H9 (cell line): Measurements from ENCODE around the gene CBLB. TPM values are rescaled to one million over a fixed set of nuclear protein-coding genes. Genes with fewer than 3 reads are reported as not detected.

Experiments
- DNase-seq: peaks from one replicate; pipeline ENCODE4 v3.0.0-alpha.2; 2017
- H2AFZ ChIP-seq: one replicate; pipeline ENCODE4 v1.6.1; 2013; ENCODE audit warnings: mild to moderate bottlenecking, low read length, control low read depth, moderate library complexity
- H2AK5ac ChIP-seq: 2 replicates; pipeline ENCODE4 v1.6.1; 2013; ENCODE audit warnings: low read length, control low read depth, mixed read lengths; ENCODE audit not compliant: insufficient read length
- H2BK120ac ChIP-seq: one replicate; pipeline ENCODE4 v1.6.1; 2013; ENCODE audit warnings: low read depth, mild to moderate bottlenecking, low read length, control low read depth, inconsistent platforms; ENCODE audit not compliant: poor library complexity, severe bottlenecking
- H2BK12ac ChIP-seq: 2 replicates; pipeline ENCODE4 v1.6.1; 2013; ENCODE audit warnings: low read length, control low read depth, mixed read lengths, low read depth; ENCODE audit not compliant: insufficient read length
- H2BK15ac ChIP-seq: 2 replicates; pipeline ENCODE4 v1.6.1; 2013; ENCODE audit warnings: low read depth, low read length, control low read depth
- H2BK20ac ChIP-seq: one replicate; pipeline ENCODE4 v1.6.1; 2013; ENCODE audit warnings: low read depth, mild to moderate bottlenecking, low read length, control low read depth, inconsistent platforms; ENCODE audit not compliant: poor library complexity, severe bottlenecking
- H2BK5ac ChIP-seq: 2 replicates; pipeline ENCODE4 v1.6.1; 2013; ENCODE audit warnings: low read length, control low read depth, mixed read lengths; ENCODE audit not compliant: insufficient read length
- H3K14ac ChIP-seq: 2 replicates; pipeline ENCODE4 v1.6.1; 2013; ENCODE audit warnings: low read length, control low read depth; ENCODE audit not compliant: insufficient read depth
- H3K18ac ChIP-seq: 2 replicates; pipeline ENCODE4 v1.6.1; 2013; ENCODE audit warnings: low read depth, mild to moderate bottlenecking, mixed read lengths, low read length, control low read depth; ENCODE audit not compliant: insufficient read length
- H3K23ac ChIP-seq: 2 replicates; pipeline ENCODE4 v1.6.1; 2013; ENCODE audit warnings: low read length, control low read depth, mixed read lengths, low read depth; ENCODE audit not compliant: insufficient read length
- H3K23me2 ChIP-seq: 2 replicates; pipeline ENCODE4 v1.6.1; 2013; ENCODE audit warnings: low read depth, mild to moderate bottlenecking, mixed read lengths, low read length, control low read depth; ENCODE audit not compliant: insufficient read length, poor library complexity, severe bottlenecking
- H3K27ac ChIP-seq: 2 replicates; pipeline ENCODE4 v1.5.1; 2013; ENCODE audit warnings: low read length, control low read depth, mixed read lengths, low read depth; ENCODE audit not compliant: insufficient read length
- H3K27me3 ChIP-seq: 2 replicates; pipeline ENCODE4 v1.6.1; 2013; ENCODE audit warnings: low read length, control low read depth, inconsistent platforms; ENCODE audit not compliant: insufficient read depth
- H3K4ac ChIP-seq: 2 replicates; pipeline ENCODE4 v1.6.1; 2013; ENCODE audit warnings: low read depth, mild to moderate bottlenecking, control low read depth, inconsistent platforms, low read length, moderate library complexity
- H3K4me1 ChIP-seq: 2 replicates; pipeline ENCODE4 v1.6.1; 2013; ENCODE audit warnings: low read length, control low read depth, inconsistent platforms; ENCODE audit not compliant: insufficient read depth
- H3K4me2 ChIP-seq: 2 replicates; pipeline ENCODE4 v1.6.1; 2013; ENCODE audit warnings: low read length, control low read depth, mixed read lengths; ENCODE audit not compliant: insufficient read length, insufficient read depth
- H3K56ac ChIP-seq: 2 replicates; pipeline ENCODE4 v1.6.1; 2013; ENCODE audit warnings: low read depth, mild to moderate bottlenecking, mixed read lengths, low read length, control low read depth; ENCODE audit not compliant: insufficient read length
- H3K79me1 ChIP-seq: 2 replicates; pipeline ENCODE4 v1.6.1; 2013; ENCODE audit warnings: low read depth, mild to moderate bottlenecking, moderate library complexity, low read length, control low read depth, inconsistent platforms; ENCODE audit not compliant: insufficient read depth, poor library complexity, severe bottlenecking
- H3K79me2 ChIP-seq: 2 replicates; pipeline ENCODE4 v1.6.1; 2013; ENCODE audit warnings: low read length, control low read depth, inconsistent platforms; ENCODE audit not compliant: insufficient read depth
- H3K9ac ChIP-seq: 2 replicates; pipeline ENCODE4 v1.6.1; 2013; ENCODE audit warnings: low read length, control low read depth, mixed read lengths; ENCODE audit not compliant: insufficient read length; ENCODE audit errors: extremely low read depth
- H3K9me3 ChIP-seq: one replicate; pipeline ENCODE4 v1.6.1; 2013; ENCODE audit warnings: low read depth, low read length, inconsistent platforms; ENCODE audit not compliant: control insufficient read depth
- H3T11ph ChIP-seq: one replicate; pipeline ENCODE4 v1.6.1; 2013; ENCODE audit warnings: mild to moderate bottlenecking, low read length, control low read depth, inconsistent platforms
- H4K20me1 ChIP-seq: one replicate; pipeline ENCODE4 v1.6.1; 2013; ENCODE audit not compliant: control insufficient read depth, insufficient read length, insufficient read depth
- H4K5ac ChIP-seq: 2 replicates; pipeline ENCODE4 v1.6.1; 2013; ENCODE audit warnings: low read depth, mild to moderate bottlenecking, mixed read lengths, low read length, control low read depth; ENCODE audit not compliant: insufficient read length
- H4K8ac ChIP-seq: replicated peaks from 2 replicates; pipeline ENCODE4 v1.6.1; 2013; ENCODE audit warnings: low read length, control low read depth, mixed read lengths, low read depth; ENCODE audit not compliant: insufficient read length
- H4K91ac ChIP-seq: 2 replicates; pipeline ENCODE4 v1.6.1; 2013; ENCODE audit warnings: low read depth, mild to moderate bottlenecking, moderate library complexity, mixed read lengths, low read length, control low read depth; ENCODE audit not compliant: insufficient read length
- H3K27ac Mint-ChIP-seq, 3 experiments: 2 replicates in 2 of 3; 3 replicates in 1 of 3; pipeline ENCODE4 v1.8.0; 2020 to 2021; ENCODE audit warnings: mixed read lengths in 3 of 3, mild to moderate bottlenecking in 1 of 3, moderate library complexity in 1 of 3
- H3K27me3 Mint-ChIP-seq: 2 replicates; pipeline ENCODE4 v1.8.0; 2021; ENCODE audit warnings: low read depth, mild to moderate bottlenecking, moderate library complexity, mixed read lengths
- H3K36me3 Mint-ChIP-seq, 3 experiments: 2 replicates in 2 of 3; 3 replicates in 1 of 3; pipeline ENCODE4 v1.8.0; 2020 to 2021; ENCODE audit warnings: low read depth in 3 of 3, mixed read lengths in 3 of 3; ENCODE audit not compliant: insufficient read depth in 1 of 3
- H3K4me1 Mint-ChIP-seq, 2 experiments: 2 replicates each; pipeline ENCODE4 v1.8.0; 2020; ENCODE audit warnings: mixed read lengths in 2 of 2
- H3K4me3 Mint-ChIP-seq, 2 experiments: 2 replicates in 1 of 2; 3 replicates in 1 of 2; pipeline ENCODE4 v1.8.0; 2020 to 2021; ENCODE audit warnings: mild to moderate bottlenecking in 2 of 2, mixed read lengths in 2 of 2, moderate library complexity in 1 of 2
- H3K9me3 Mint-ChIP-seq, 2 experiments: 2 replicates in 1 of 2; 3 replicates in 1 of 2; pipeline ENCODE4 v1.8.0; 2020; ENCODE audit warnings: mild to moderate bottlenecking in 2 of 2, mixed read lengths in 2 of 2, moderate library complexity in 1 of 2
- WGBS: extraction: QIAGEN DNeasy Blood & Tissue Kit; methylation state at CpG from one replicate; pipeline ENCODE4 v1.1.7; 2013; ENCODE audit warnings: missing lambda C conversion rate, low lambda C conversion rate, mixed read lengths; ENCODE audit not compliant: insufficient read length; ENCODE audit errors: extremely low coverage; 5-methylcytosine and 5-hydroxymethylcytosine counted together
- total RNA-seq: library from RNA; stranded (reverse); gene quantifications from 2 replicates; pipeline ENCODE4 v1.2.1, GENCODE V29; 2021
- TF ChIP-seq, protein P1 (sequence below): fragments of 200-600 bp; sonication (generic); conservative IDR thresholded peaks from 3 replicates; pipeline ENCODE4 v1.8.0; 2021; ENCODE audit warnings: antibody characterized with exemption, mild to moderate bottlenecking

The CBLB gene
- total RNA-seq, 1 experiment from 2014 or later = 25.7 TPM

DNA sequence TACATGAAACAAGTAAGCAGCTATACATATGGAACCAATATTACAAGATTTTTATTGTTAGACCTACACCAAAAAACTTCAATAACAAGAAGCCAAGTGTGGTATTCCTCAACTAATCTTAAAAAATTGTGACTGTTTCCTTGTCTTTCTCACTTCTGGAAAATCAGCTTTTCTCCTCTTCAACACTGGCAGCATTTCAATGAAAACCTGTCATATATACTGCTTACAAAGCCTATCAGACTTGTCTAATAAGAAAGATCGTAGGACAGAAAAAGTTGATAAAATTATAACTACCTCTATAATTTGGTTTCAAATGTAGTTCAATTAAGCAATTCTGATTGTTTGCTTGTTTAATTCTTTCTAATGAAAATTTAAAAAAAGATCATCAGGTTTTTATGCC is 55.1 kb downstream of the CBLB start:
- Histone ChIP-seq H3K79me1 (no peaks in the 10 kb centered on the region), H3K4ac (no peak overlapping the region), H2BK120ac (no peak overlapping the region), H3T11ph (no peak overlapping the region), H2BK20ac (no peak overlapping the region), H3K14ac (no peak overlapping the region), H2AFZ (no peak overlapping the region), H3K9ac (no peak overlapping the region), H2AK5ac (no peak overlapping the region), H2BK12ac (no peak overlapping the region), H4K5ac (no peak overlapping the region), H4K8ac (no peak overlapping the region), H4K20me1 (no peaks in the 10 kb centered on the region), H3K27me3 (no peaks in the 10 kb centered on the region), H2BK5ac (no peak overlapping the region), H3K4me2 (no peak overlapping the region), H2BK15ac (no peak overlapping the region), H3K23ac (no peak overlapping the region), H3K79me2 (no peaks in the 10 kb centered on the region), H3K27ac (no peak overlapping the region), H3K9me3 (no peaks in the 10 kb centered on the region), H3K18ac (no peak overlapping the region), H3K23me2 (no peaks in the 10 kb centered on the region), H3K56ac (no peak overlapping the region), H4K91ac (no peak overlapping the region), H3K4me1 (no peaks in the 10 kb centered on the region)
- Mint-ChIP-seq H3K4me1 (peaks cover 20 to 28% of the 10 kb centered on the region in 2 experiments), H3K9me3 (peaks cover 4 to 6% of the 10 kb centered on the region in 2 experiments; a peak in 3 of 5 replicates), H3K36me3 (peaks cover 3 to 12% (median 8%) of the 10 kb centered on the region in 3 experiments; a peak in 6 of 7 replicates), H3K27ac (no peak overlapping the region), H3K27me3 (no peaks in the 10 kb centered on the region), H3K4me3 (no peak overlapping the region)
- DNase-seq = no peak
- WGBS = no CpG with 5 or more reads among the region's 1 CpG
- TF ChIP-seq, protein P1, sequence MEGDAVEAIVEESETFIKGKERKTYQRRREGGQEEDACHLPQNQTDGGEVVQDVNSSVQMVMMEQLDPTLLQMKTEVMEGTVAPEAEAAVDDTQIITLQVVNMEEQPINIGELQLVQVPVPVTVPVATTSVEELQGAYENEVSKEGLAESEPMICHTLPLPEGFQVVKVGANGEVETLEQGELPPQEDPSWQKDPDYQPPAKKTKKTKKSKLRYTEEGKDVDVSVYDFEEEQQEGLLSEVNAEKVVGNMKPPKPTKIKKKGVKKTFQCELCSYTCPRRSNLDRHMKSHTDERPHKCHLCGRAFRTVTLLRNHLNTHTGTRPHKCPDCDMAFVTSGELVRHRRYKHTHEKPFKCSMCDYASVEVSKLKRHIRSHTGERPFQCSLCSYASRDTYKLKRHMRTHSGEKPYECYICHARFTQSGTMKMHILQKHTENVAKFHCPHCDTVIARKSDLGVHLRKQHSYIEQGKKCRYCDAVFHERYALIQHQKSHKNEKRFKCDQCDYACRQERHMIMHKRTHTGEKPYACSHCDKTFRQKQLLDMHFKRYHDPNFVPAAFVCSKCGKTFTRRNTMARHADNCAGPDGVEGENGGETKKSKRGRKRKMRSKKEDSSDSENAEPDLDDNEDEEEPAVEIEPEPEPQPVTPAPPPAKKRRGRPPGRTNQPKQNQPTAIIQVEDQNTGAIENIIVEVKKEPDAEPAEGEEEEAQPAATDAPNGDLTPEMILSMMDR = no peak
